GM12878 (cell line): ENCODE measurements around the gene MX1. TPM values are rescaled to one million over a fixed set of nuclear protein-coding genes. Genes with fewer than 3 reads are reported as not detected.

Source experiments
- ATAC-seq: fragments of 200-7000 bp; cut with Tn5 transposase; 3 replicates; pipeline ENCODE4 v1.9.1; 2020; ENCODE audit warnings: mild to moderate bottlenecking, moderate library complexity
- BruUV-seq: library from RNA; stranded (reverse); fragments of 400-500 nt; replicated peaks from 2 replicates; lab custom pipeline; 2021; lab: Mats Ljungman, UMichigan
- CTCF ChIA-PET: fragments of 300-600 bp; sonication (Branson Sonifier 250); formaldehyde crosslinking; extraction: SDS; loops from one replicate; lab custom pipeline; 2021; ENCODE audit warnings: inconsistent platforms; lab: Yijun Ruan, JAX
- POLR2A ChIA-PET: fragments of 350-600 bp; formaldehyde crosslinking; extraction: SDS; loops from one replicate; lab custom pipeline; 2021; ENCODE audit warnings: inconsistent platforms; lab: Charles Lee
- RAD21 ChIA-PET: fragments of 300-600 bp; sonication (Branson Sonifier 250); formaldehyde crosslinking; loops from one replicate; lab custom pipeline; 2023; ENCODE audit warnings: antibody characterized with exemption; ENCODE audit not compliant: unreplicated experiment; lab: Charles Lee
- SMC1A ChIA-PET: fragments of 300-600 bp; sonication (Branson Sonifier 250); formaldehyde crosslinking; loops from one replicate; lab custom pipeline; 2023; ENCODE audit not compliant: unreplicated experiment, uncharacterized antibody; lab: Charles Lee
- DNase-seq: peaks from one replicate; pipeline ENCODE4 v3.0.0-alpha.2; 2011; ENCODE audit warnings: low read depth, low spot score
- FAIRE-seq: peaks from 3 replicates; lab custom pipeline; 2011; peaks lifted over from hg19 to GRCh38; lab: Jason Lieb, UNC
- H2AFZ ChIP-seq: 2 replicates; pipeline ENCODE4 v1.6.0; 2011; ENCODE audit warnings: low read depth, low read length, control low read depth; ENCODE audit not compliant: control insufficient read depth
- H3K27ac ChIP-seq: 2 replicates; pipeline ENCODE4 v1.5.1; 2011; ENCODE audit warnings: control low read depth; ENCODE audit not compliant: control insufficient read depth, insufficient read depth
- H3K27me3 ChIP-seq, 2 experiments: replicated peaks in 1 of 2; 2 replicates each; pipeline versions ENCODE4 v1.6.0 to v1.6.1; 2011; ENCODE audit warnings: low read length in 1 of 2; ENCODE audit not compliant: control insufficient read depth in 2 of 2, insufficient read depth in 2 of 2
- H3K36me3 ChIP-seq, 2 experiments: 2 replicates each; pipeline ENCODE4 v1.5.1; 2011; ENCODE audit warnings: low read length in 1 of 2; ENCODE audit not compliant: control insufficient read depth in 2 of 2, insufficient read depth in 2 of 2
- H3K4me1 ChIP-seq: 2 replicates; pipeline ENCODE4 v1.6.1; 2011; ENCODE audit warnings: mild to moderate bottlenecking, low read length, moderate library complexity, mixed read lengths; ENCODE audit not compliant: control insufficient read depth, insufficient read depth
- H3K4me2 ChIP-seq: 2 replicates; pipeline ENCODE4 v1.6.0; 2011; ENCODE audit warnings: control low read depth; ENCODE audit not compliant: control insufficient read depth, insufficient read depth
- H3K4me3 ChIP-seq: fragments of 200-600 bp; sonication (generic); 2 replicates; pipeline ENCODE4 v1.5.1; 2016
- H3K79me2 ChIP-seq: 2 replicates; pipeline ENCODE4 v1.6.0; 2011; ENCODE audit warnings: low read length; ENCODE audit not compliant: control insufficient read depth, insufficient read depth
- H3K9ac ChIP-seq: 2 replicates; pipeline ENCODE4 v1.8.0; 2011; ENCODE audit warnings: low read length, control low read depth, mixed read lengths; ENCODE audit not compliant: control insufficient read depth, insufficient read depth
- H3K9me3 ChIP-seq: replicated peaks from 3 replicates; pipeline ENCODE4 v1.5.1; 2011; ENCODE audit warnings: mild to moderate bottlenecking, low read length; ENCODE audit not compliant: control insufficient read depth, insufficient read depth
- H4K20me1 ChIP-seq: 2 replicates; pipeline ENCODE4 v1.6.0; 2011; ENCODE audit not compliant: control insufficient read depth, insufficient read depth
- ATF3 ChIP-seq: IDR thresholded peaks from 2 replicates; pipeline ENCODE4 v1.6.1; 2011; ENCODE audit warnings: low read depth, mild to moderate bottlenecking, low read length, moderate library complexity, borderline replicate concordance; ENCODE audit errors: extremely low read depth
- CEBPB ChIP-seq, 2 experiments: fragments of 150-350 bp in 1 of 2; IDR thresholded peaks; 2 replicates each; pipeline ENCODE4 v1.6.1; 2012 to 2014; ENCODE audit warnings: low read depth in 2 of 2, low read length in 2 of 2, borderline replicate concordance in 1 of 2, inconsistent platforms in 1 of 2
- CHD1 ChIP-seq: IDR thresholded peaks from 2 replicates; pipeline ENCODE4 v1.6.1; 2012; ENCODE audit warnings: low read depth, low read length, improper control_type of control experiment
- CREB1 ChIP-seq: IDR thresholded peaks from 2 replicates; pipeline ENCODE4 v1.6.1; 2012; ENCODE audit warnings: low read depth, mild to moderate bottlenecking, inconsistent platforms
- FOS ChIP-seq: IDR thresholded peaks from 3 replicates; pipeline ENCODE4 v1.6.1; 2011; ENCODE audit warnings: borderline replicate concordance; ENCODE audit not compliant: insufficient read length; ENCODE audit errors: extremely low read depth
- KAT2A ChIP-seq: conservative IDR thresholded peaks from 2 replicates; pipeline ENCODE4 v1.6.1; 2011; ENCODE audit warnings: low read depth, low read length; ENCODE audit not compliant: control insufficient read depth
- KLF5 ChIP-seq: fragments of 450-650 bp; IDR thresholded peaks from 2 replicates; pipeline ENCODE4 v1.6.1; 2014; ENCODE audit warnings: mild to moderate bottlenecking; ENCODE audit not compliant: partially characterized antibody
- MEF2B ChIP-seq: fragments of 450-650 bp; IDR thresholded peaks from 2 replicates; pipeline ENCODE4 v1.6.1; 2018; ENCODE audit warnings: mild to moderate bottlenecking, moderate library complexity; ENCODE audit not compliant: partially characterized antibody, poor library complexity, severe bottlenecking
- NR2F1 ChIP-seq: fragments of 450-650 bp; conservative IDR thresholded peaks from 2 replicates; pipeline ENCODE4 v1.6.1; 2017; ENCODE audit warnings: mild to moderate bottlenecking
- PAX5 ChIP-seq: IDR thresholded peaks from 2 replicates; pipeline ENCODE4 v1.6.1; 2011; ENCODE audit warnings: low read depth, low read length, borderline replicate concordance
- PKNOX1 ChIP-seq: fragments of 450-650 bp; IDR thresholded peaks from 2 replicates; pipeline ENCODE4 v1.6.1; 2016; ENCODE audit warnings: mild to moderate bottlenecking
- RFX5 ChIP-seq: IDR thresholded peaks from 2 replicates; pipeline ENCODE4 v1.6.1; 2011; ENCODE audit warnings: low read depth, low read length, improper control_type of control experiment
- SRF ChIP-seq, 2 experiments: IDR thresholded peaks; 2 replicates each; pipeline ENCODE4 v1.6.1; 2011; ENCODE audit warnings: low read depth in 2 of 2, low read length in 2 of 2, mild to moderate bottlenecking in 1 of 2, moderate library complexity in 1 of 2
- TAF1 ChIP-seq: IDR thresholded peaks from 2 replicates; pipeline ENCODE4 v1.6.1; 2011; ENCODE audit warnings: mild to moderate bottlenecking, low read depth, low read length, borderline replicate concordance
- WGBS: methylation state at CpG from one replicate; pipeline ENCODE4 v1.1.6; 2016; ENCODE audit warnings: low lambda C conversion rate; ENCODE audit not compliant: insufficient replicate concordance, insufficient coverage; ENCODE audit errors: missing lambda C conversion rate; 5-methylcytosine and 5-hydroxymethylcytosine counted together
- in situ Hi-C: fragments of 300-500 bp; cut with MboI; formaldehyde crosslinking; loops from 9 replicates; pipeline ENCODE4 v1.14.3; 2018; ENCODE audit warnings: mixed read lengths
- intact Hi-C: fragments of 100-400 bp; cut with micrococcal nuclease; formaldehyde crosslinking; loops from one replicate; pipeline ENCODE4 v1.14.2; 2022; ENCODE audit not compliant: unreplicated experiment
- polyA plus RNA-seq, 11 experiments: library from polyadenylated mRNA; depleted of rRNA in 4 of 11; unstranded in 6 of 11; stranded (reverse) in 5 of 11; fragments of >200 nt; fragmentation: Nextera tagmentation in 4 of 11; fragmentation: Illumina TruSeq in 1 of 11; extraction: Ambion mirVana in 4 of 11; extraction: Trizol in 1 of 11; gene quantifications; 1 replicate in 1 of 11; 2 replicates in 10 of 11; pipeline versions ENCODE4 v1.2.1 to v1.2.3, GENCODE V29; 2011 to 2016; ENCODE audit warnings: inconsistent platforms in 2 of 11, missing spikeins in 2 of 11, low read depth in 1 of 11
- total RNA-seq, 4 experiments: library from RNA; depleted of rRNA in 3 of 4; stranded (reverse); fragments of >200 nt in 3 of 4; fragmentation: Illumina TruSeq in 1 of 4; extraction: Trizol in 1 of 4; gene quantifications; 2 replicates each; pipeline versions ENCODE4 v1.2.1 to v1.2.3, GENCODE V29; 2013 to 2021

Gene MX1
- total and polyA plus RNA-seq, 10 of the 15 experiments (the other 5 are each of a cell fraction or from before 2014, with no cell fraction given) = 75.9 to 385 (median 302) TPM

- intact Hi-C loops (no loop called here), in situ Hi-C loops (no loop called here)
- no TSS peak for BruUV-seq
- Histone ChIP-seq H3K79me2 (no peaks in the 10 kb centered on the region), H3K4me1 (no peaks in the 10 kb centered on the region), H3K27me3 (peaks cover 8 to 11% of the 10 kb centered on the region in 2 experiments), H3K27ac (no peak overlapping the region), H3K9ac (no peak overlapping the region), H4K20me1 (no peaks in the 10 kb centered on the region), H3K4me2 (no peak overlapping the region), H3K4me3 (no peak overlapping the region), H3K9me3 (no peaks in the 10 kb centered on the region), H3K36me3 (no peaks in the 10 kb centered on the region), H2AFZ (no peak overlapping the region)
- SMC1A ChIA-PET = no interaction called here
- 16% methylated on average over 28 of the region's 28 CpGs for WGBS
- DNase-seq = no peak
- CTCF ChIA-PET = no interaction called here
- RAD21 ChIA-PET = interaction anchor here (0.8 kb wide), 1 partner anchor 17 kb away, joined by 3 read pairs; no protein-coding TSS in a partner anchor
- ATAC-seq = no peak
- POLR2A ChIA-PET = no interaction called here
- FAIRE-seq = no peak
- TF ChIP-seq SRF (IDR thresholded peaks at IDR 0.05; ENCODE audit: low read depth in 2 of 2, low read length in 2 of 2) (no peak), FOS (no peak), KLF5 (no peak), MEF2B (no peak), TAF1 (no peak), PAX5 (no peak), KAT2A (no peak), CEBPB (IDR thresholded peaks at IDR 0.05; ENCODE audit: borderline replicate concordance in 1 of 2, low read depth in 2 of 2, low read length in 2 of 2) (no peak), CHD1 (no peak), NR2F1 (no peak), ATF3 (no peak), RFX5 (no peak), CREB1 (no peak), PKNOX1 (no peak)
Observed at GRCh38 chr21:41508415-41509144, 82.5 kb downstream of the MX1 start.

Other genes with a start within 250 kb of the MX1 start
- gene FAM3B, start 109.4 kb upstream of the MX1 start, total RNA-seq (2014; rRNA removed) = not detected in 2 replicates
- gene FAM3B, start 109.4 kb upstream of the MX1 start, total RNA-seq (2014; rRNA removed; fragmentation: Illumina TruSeq; extraction: Trizol) = not detected in 2 replicates
- gene FAM3B, start 109.4 kb upstream of the MX1 start, total RNA-seq (2021) = not detected in 2 replicates
- 0.09 and 0.12 TPM in 2 replicates for gene FAM3B, start 109.4 kb upstream of the MX1 start, polyA plus RNA-seq (2011; rRNA removed)
- not detected in 2 replicates for gene FAM3B, start 109.4 kb upstream of the MX1 start, polyA plus RNA-seq (2014; fragmentation: Illumina TruSeq; extraction: Trizol)
- not detected for gene FAM3B, start 109.4 kb upstream of the MX1 start, polyA plus RNA-seq (2014; fragmentation: Nextera tagmentation; extraction: Ambion mirVana)
- gene FAM3B, start 109.4 kb upstream of the MX1 start, polyA plus RNA-seq (2014; rRNA removed) = not detected in 2 replicates
- not detected for gene FAM3B, start 109.4 kb upstream of the MX1 start, polyA plus RNA-seq (2016; fragmentation: Nextera tagmentation; extraction: Ambion mirVana)
- gene MX2, start 64.2 kb upstream of the MX1 start, total RNA-seq (2014; rRNA removed) = 43.3 and 51.0 TPM in 2 replicates
- gene MX2, start 64.2 kb upstream of the MX1 start, total RNA-seq (2014; rRNA removed; fragmentation: Illumina TruSeq; extraction: Trizol) = 53.8 and 54.1 TPM in 2 replicates
- 49.0 and 52.2 TPM in 2 replicates for gene MX2, start 64.2 kb upstream of the MX1 start, total RNA-seq (2021)
- gene MX2, start 64.2 kb upstream of the MX1 start, polyA plus RNA-seq (2011; rRNA removed) = 167 and 182 TPM in 2 replicates
- gene MX2, start 64.2 kb upstream of the MX1 start, polyA plus RNA-seq (2014; fragmentation: Illumina TruSeq; extraction: Trizol) = 85.0 and 133 TPM in 2 replicates
- gene MX2, start 64.2 kb upstream of the MX1 start, polyA plus RNA-seq (2014; fragmentation: Nextera tagmentation; extraction: Ambion mirVana) = 10 to 100 TPM; 10.5 to 13.9 TPM
- gene MX2, start 64.2 kb upstream of the MX1 start, polyA plus RNA-seq (2014; rRNA removed) = 42.4 and 49.7 TPM in 2 replicates
- 10 to 100 TPM; 25.3 to 26.7 TPM for gene MX2, start 64.2 kb upstream of the MX1 start, polyA plus RNA-seq (2016; fragmentation: Nextera tagmentation; extraction: Ambion mirVana)
- not detected in 2 replicates for gene TMPRSS2, start 81.9 kb downstream of the MX1 start, total RNA-seq (2014; rRNA removed)
- gene TMPRSS2, start 81.9 kb downstream of the MX1 start, total RNA-seq (2014; rRNA removed; fragmentation: Illumina TruSeq; extraction: Trizol) = not detected in 2 replicates
- gene TMPRSS2, start 81.9 kb downstream of the MX1 start, total RNA-seq (2021) = 0.16 and 0.26 TPM in 2 replicates
- not detected in 2 replicates for gene TMPRSS2, start 81.9 kb downstream of the MX1 start, polyA plus RNA-seq (2011; rRNA removed)
- gene TMPRSS2, start 81.9 kb downstream of the MX1 start, polyA plus RNA-seq (2014; fragmentation: Illumina TruSeq; extraction: Trizol) = not detected in 2 replicates
- gene TMPRSS2, start 81.9 kb downstream of the MX1 start, polyA plus RNA-seq (2014; fragmentation: Nextera tagmentation; extraction: Ambion mirVana) = not detected
- gene TMPRSS2, start 81.9 kb downstream of the MX1 start, polyA plus RNA-seq (2014; rRNA removed) = 0.19 TPM in 1 of 2 replicates, not detected in the other
- gene TMPRSS2, start 81.9 kb downstream of the MX1 start, polyA plus RNA-seq (2016; fragmentation: Nextera tagmentation; extraction: Ambion mirVana) = not detected